Left renal pelvis (tissue), 4 donors: ENCODE data around the gene HTR3E. TPM values are rescaled to one million over a fixed set of nuclear protein-coding genes. Genes with fewer than 3 reads are reported as not detected.
"Not testable (repeated sequence)": the region's sequence is repeated elsewhere in the genome, so short reads cannot be mapped to it uniquely, and the experiment has no call there.

Source experiments
- DNase-seq, 4 donors: peaks; one replicate each; pipeline ENCODE4 v3.0.0-alpha.2; 2013; ENCODE audit warnings: low read depth in 4 of 4, low spot score in 3 of 4
- polyA plus RNA-seq, 4 donors: library from polyadenylated mRNA; unstranded; fragments of 120-200 nt; gene quantifications; one replicate each; pipeline ENCODE4 v1.2.1, GENCODE V29; 2013; ENCODE audit not compliant: insufficient read length in 4 of 4

Gene HTR3E
- polyA plus RNA-seq, 4 donors = 0.11 TPM; not detected in 3

DNA sequence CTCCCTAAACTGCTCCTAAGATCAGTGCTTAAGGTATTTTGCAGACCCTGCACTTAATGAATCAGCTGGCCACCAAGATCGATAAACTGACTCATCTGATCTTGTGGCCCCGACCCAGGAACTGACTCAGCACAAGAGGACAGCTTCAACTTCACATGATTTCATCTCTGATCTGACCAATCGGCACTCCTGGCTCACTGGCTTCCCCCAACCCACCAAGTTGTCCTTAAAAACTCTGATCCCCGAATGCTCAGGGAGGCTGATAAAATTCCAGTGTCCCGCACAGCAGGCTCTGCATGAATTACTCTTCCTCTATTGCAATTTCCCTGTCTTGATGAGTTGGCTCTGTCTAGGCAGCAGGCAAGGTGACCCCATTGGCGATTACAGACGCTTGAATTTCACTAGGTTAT is 13.5 kb downstream of the HTR3E start:
- no peak for DNase-seq

DNA sequence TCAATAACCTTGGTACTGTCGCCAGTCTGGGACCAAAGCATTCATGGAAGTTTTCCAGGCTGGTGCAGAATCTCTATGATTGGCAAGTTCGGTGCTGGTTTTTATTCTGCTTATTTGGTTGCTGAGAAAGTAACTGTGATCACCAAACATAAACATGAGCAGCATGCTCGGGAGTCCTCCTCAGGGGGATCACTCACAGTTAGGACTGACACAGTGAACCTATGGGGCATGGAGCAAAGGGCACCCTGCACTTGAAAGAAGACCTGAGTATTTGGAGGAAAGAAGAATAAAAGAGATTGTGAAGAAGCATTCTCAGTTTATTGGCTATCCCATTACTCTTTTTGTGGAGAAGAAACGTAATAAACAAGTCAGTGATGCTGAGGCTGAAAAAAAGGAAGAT is 19.2 kb downstream of the HTR3E start:
- no peak for DNase-seq

DNA sequence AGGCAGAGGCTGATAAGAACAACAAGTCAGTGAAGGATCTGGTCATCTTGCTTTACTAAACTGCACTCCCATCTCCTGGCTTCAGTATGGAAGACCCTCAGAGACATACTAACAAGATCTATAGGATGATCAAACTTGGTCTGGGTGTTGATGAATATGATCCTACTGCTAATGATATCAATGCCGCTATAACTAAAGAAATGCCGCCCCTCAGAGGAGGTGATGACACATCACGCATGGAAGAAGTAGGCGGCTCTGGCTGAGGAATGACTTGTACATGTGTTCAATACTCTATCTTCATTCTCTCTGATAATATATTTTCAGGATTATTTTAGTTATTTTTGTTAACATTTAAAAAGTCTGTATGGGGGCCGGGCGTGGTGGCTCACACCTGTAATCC is 20.8 kb downstream of the HTR3E start:
- no peak for DNase-seq

DNA sequence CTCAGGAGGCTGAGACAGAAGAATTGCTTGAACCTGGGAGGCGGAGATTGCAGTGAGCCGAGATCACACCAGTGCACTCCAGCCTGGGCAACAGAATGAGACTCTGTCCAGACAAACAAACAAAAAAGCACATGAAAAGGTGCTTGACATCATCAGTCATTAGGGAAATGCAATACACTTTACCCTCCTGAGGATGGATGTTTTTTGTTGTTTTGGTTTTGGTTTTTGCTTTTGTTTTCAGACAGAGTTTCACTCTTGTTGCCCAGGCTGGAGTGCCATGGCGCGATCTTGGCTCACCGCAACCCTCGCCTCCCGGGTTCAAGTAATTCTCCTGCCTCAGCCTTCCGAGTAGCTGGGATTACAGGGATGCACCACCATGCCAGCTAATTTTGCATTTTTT is 24.2 kb downstream of the HTR3E start:
- DNase-seq = not testable (repeated sequence)

DNA sequence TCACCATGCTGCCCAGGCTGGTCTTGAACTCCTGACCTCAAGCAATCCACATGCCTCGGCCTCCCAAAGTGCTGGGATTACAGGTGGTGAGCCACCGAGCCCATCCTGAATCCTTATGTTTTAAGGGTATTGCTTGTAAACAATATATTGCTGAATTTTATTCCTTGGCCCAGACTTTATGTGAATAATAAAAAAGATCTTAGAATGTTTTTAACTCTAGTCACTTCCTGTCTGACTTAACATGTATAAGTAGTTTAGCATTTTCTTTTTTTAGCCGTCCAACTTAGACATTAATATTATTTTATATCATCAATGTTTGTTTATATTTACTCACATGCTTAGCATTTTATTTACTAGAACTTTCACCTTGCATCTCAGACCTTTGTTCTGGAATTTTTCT is 29.1 kb downstream of the HTR3E start:
- DNase-seq = no peak

DNA sequence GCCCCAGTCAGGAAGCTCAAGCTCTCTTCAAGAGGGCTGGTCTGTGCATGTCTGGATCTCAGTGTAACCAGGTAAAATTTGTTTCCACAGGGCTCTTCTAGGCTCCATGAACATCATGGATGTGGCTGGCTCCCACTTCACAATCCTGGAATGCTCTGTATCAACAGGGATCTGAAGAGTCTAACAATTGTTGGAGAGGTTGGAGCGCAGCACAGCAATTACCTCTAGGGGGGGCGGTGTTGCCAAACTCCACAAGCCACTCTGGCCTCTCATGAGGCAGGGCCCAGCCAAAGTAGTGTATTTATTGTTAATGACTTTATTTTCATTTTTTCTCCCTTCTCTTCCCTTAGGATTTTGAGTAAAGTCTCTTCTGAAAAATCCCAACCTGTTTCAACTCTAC is 32.1 kb downstream of the HTR3E start:
- no peak for DNase-seq

DNA sequence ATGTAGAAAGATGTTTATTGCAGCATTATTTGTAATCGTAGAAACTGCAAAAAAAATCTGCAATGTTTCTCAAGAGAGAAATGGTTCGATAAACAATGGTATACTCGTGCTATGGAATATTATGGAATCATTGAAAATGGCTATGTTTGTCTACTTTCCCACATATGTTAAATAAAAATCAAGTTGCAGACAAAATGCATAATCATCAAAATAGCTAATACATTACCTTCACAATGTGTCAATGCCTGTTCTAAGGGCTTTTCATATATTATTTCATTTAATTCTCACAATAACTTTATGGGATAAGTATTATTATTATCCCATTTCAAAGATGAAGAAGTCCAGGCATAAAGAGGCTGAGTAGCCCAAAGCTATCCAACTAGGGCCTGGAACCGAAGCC is 36.1 kb downstream of the HTR3E start:
- DNase-seq = no peak

DNA sequence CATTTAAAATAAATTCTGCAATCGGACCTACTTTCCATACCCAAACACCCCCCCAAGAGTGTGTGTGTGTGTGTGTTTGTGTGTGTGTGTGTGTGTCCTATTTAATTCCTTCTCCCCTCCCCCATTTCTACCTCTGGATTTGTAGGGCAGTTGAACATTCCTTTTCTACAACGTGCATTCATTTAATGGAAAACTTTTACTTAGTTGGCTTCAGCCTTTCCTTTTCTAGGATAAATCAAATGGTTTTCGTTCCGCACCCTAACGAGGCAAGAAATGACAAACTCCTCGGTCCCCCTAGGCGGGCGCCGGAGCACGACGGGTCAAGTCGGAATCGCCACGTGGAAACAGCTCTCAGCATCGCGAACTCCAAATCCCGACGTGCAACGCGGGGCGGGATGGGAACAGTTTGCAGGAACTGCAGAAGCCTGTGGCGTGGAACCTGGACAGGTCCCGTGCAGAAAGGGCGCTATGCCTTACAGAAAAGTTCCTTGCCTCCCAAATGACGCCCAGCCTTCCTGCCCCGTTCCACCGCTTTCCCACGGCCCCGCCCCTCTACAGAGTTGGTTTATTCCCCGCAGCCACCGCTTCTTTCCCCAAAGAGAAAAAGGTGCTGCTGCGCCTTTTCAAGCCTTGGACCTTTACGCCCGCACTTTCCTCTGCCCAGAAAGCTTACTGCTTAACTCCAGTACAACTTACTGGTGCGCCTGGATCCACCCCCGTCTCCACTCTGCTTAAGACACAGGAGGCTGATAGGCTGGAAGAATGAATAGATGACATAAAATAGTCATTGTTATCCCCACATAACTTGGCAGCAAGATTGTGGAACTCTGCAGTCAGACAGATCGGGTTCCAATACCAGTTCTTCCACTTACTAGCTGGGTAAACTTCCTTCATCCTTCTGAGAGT is 37.2 kb downstream of the HTR3E start:
- DNase-seq = peak in 2 of 4 donors; percentile 52 to 65

DNA sequence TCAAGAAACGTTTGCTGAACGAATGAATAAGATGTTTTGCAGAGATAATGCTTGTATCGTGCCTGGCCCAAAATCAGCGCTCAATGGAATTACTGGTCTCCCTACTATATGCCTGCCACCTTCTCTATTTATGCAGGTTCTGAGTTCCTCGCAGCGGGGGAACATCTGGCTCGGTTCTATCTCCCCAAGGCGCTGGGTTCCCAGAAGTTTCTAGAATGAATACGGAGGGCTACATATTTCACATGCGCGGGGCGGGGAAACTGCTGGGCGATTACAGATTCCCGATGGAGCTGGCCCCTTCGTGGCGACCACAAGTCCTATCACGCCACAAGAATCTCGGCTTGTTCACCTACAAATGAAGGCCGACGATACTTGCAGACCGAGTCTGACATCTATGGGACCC is 37.9 kb downstream of the HTR3E start:
- DNase-seq = peak in 1 of 4 donors; percentile 16

DNA sequence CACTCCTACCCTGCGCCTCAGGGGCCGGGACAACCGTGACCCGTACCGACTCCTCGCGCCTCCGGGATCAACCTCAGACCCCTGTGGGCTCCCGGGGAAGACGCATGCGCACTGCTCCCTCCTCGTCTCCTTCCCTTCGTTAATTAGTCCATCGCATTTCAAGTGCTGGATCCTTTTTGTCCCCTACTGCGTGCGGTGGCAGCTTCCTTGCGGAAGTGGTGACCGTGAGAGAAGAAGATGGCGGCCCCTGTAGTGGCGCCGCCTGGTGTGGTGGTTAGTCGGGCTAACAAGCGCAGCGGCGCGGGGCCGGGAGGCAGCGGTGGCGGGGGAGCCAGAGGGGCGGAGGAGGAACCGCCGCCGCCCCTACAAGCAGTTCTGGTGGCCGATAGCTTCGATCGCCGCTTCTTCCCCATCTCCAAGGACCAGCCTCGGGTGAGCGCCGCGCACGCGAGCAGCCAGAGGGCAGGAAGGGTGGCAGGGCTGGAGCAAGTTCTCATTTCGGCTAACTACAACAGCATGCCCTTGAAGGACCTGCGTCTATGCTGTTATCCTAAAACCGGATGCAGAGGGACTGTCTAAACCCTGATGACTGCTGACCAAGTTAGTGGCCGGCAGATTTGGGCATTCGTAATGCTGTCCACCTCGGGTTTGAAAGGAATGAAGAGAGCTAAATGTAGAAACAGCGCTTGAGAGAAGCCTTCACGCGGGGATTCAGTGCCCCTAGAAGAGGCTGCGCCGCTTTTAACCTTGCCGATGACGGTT is 38.5 kb downstream of the HTR3E start, which contains the start of gene EIF2B5:
Gene EIF2B5 (plus strand): TSS at position 210 of the 762 bp plus-strand sequence. CDS start 28 bp downstream, at position 238.
- DNase-seq = peak; percentile 85 to 89 (median 89)

DNA sequence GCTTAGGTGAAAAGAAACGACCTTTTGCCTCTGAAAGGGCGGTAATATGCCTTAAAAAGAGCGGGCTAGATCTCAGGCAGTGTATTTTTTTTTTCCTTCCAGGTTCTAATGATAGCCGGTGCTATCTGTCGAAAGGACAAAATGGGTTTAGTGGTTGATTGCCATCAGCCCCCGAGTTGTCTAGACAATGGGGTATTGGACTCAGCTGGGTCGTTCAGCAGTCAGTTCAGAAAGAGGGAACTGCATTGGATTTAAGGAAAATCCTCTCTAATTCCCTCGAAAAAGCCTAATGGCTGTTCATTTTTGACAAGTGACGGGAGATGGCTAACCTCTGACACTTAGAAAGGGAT is 39.0 kb downstream of the HTR3E start:
- DNase-seq = no peak

DNA sequence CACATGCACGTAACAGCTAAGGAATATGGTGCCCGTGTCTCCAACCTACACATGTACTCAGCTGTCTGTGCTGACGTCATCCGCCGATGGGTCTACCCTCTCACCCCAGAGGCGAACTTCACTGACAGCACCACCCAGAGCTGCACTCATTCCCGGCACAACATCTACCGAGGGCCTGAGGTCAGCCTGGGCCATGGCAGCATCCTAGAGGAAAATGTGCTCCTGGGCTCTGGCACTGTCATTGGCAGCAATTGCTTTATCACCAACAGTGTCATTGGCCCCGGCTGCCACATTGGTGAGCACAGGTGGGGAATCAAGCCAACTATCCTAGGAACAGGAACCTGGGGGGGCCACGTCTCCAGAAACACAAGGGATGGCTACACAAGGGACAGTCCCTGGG is 43.6 kb downstream of the HTR3E start:
- no peak for DNase-seq

DNA sequence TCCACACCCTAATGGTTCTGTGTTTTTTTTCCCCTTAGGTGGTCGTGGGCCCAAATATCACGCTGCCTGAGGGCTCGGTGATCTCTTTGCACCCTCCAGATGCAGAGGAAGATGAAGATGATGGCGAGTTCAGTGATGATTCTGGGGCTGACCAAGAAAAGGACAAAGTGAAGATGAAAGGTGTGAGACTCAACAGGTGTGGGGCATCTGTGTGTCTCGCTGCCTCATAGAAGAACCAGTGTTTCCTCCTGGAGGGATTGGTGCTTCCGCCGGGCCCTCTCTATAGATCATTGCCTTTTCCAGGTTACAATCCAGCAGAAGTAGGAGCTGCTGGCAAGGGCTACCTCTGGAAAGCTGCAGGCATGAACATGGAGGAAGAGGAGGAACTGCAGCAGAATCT is 45.3 kb downstream of the HTR3E start:
- DNase-seq = no peak

DNA sequence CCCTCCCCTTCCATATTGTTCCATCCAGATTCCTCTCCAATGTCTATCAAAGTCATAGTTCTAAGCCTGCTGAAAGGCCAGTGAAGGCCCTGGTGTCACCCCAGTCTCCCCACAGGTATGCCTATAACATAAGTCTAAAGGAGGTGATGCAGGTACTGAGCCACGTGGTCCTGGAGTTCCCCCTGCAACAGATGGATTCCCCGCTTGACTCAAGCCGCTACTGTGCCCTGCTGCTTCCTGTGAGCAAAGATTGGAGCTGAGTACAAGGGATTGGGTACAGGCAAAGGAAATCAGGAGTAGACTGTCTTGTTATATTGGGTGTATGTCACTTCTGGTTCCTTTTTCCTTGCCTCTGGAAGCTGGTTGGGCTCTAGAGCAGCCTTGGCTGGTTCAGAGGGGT is 46.5 kb downstream of the HTR3E start:
- DNase-seq = no peak

DNA sequence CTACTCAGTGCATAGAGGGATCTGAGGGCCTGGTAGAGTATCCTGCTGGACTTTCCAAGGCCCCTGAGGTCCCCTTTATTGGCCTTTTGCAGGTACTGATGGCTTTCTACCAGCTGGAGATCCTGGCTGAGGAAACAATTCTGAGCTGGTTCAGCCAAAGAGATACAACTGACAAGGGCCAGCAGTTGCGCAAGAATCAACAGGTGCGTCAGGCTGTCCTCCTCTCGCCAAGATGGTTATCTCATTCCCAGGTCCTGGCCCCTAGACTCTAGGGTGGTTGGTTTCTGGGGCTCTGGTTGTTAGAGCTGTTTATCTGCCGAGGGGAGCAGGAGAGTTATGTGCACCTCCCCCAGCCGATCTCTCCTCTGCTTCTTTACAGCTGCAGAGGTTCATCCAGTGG is 47.6 kb downstream of the HTR3E start:
- DNase-seq = no peak

DNA sequence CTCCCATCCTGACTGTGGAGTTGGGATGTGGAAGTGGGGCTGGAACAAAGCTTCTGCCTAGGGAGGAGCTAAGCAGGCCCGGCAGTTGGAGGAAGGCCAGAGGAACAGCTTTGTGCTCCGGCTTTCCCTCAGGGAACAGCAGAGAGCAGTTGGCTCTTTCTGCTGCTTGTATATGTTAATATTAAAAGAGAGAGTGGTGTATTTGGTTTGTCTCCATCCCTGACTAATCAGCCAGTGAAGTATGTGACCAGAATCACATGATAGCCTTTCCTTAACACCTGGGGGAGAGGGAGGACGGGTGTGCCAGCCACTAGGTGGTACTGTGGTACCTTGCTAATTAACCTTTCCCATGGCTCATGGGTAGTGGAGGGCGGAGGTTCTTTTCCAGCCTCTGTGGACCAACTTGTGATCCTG is 48.3 kb downstream of the HTR3E start:
- DNase-seq = peak in 1 of 4 donors; percentile 37

DNA sequence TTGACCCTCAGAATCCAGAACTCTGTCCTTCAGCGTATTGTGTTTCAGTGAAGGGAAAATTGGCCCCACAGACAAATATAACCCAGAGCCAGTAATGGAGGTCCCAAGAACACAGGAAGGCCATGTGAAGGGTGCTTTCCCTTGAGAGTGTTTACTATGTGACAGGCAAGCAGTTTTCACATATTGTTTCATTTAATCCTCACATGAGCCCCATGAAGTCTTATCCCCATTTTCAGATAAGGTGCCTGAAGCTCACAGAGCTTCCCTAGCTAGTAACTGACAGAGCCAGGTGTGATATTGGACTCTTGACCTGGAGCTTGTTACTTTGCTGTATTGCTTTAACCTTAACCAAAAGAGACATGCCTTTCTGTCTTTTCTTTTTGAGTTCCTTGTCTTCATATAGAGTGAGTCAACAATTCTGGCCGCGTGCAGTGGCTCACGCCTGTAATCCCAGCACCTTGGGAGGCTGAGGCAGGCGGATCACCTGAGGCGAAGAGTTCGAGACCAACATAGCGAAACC is 48.9 kb downstream of the HTR3E start:
- no peak for DNase-seq

DNA sequence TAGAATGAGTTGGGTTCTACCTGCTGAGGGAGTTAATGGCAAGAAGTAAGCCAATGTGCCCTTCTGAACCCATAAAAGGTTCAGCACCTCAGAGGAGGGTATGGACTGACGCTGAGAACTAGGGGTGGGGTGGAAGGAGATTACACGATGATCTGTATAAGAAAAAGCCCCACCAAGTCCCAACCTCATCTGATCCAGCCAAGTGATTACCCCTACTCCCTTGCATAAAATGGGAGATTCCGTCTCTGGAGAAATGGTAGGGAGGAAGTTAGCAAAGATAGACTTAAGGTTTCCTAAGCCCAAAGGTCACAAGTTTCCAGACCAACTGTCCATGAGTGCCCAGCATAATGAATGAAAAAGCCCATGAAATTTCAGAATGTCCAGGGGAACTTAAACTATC is 51.2 kb downstream of the HTR3E start:
- DNase-seq = no peak

DNA sequence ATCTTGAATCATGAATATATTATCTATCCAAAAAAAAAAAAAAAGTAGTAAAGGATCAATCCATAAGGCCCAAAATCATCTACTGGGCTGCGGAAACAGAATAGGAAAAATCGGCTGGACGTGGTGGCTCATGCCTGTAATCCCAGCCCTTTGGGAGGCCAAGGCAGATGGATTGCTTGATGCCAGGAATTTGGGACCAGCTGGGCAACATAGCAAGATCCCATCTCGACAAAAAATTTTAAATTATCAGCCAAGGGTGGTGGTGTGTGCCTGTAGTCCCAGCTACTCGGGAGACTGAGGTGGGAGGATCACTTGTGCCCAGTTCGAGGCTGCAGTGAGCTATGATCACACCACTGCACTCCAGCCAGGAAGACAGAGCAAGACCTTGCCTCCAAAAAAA is 52.3 kb downstream of the HTR3E start:
- DNase-seq = no peak

DNA sequence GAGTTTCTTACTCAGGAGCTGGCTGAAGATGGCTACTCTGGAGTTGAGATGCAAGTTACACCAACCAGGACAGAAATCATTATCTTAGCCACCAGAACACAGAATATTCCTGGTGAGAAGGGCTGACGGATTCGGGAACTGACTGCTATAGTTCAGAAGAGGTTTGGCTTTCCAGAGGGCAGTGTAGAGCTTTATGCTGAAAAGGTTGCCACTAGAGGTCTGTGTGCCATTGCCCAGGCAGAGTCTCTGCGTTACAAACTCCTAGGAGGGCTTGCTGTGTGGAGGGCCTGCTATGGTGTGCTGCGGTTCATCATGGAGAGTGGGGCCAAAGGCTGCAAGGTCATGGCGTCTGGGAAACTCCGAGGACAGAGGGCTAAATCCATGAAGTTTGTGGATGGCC is 52.9 kb downstream of the HTR3E start:
- not testable (repeated sequence) for DNase-seq

DNA sequence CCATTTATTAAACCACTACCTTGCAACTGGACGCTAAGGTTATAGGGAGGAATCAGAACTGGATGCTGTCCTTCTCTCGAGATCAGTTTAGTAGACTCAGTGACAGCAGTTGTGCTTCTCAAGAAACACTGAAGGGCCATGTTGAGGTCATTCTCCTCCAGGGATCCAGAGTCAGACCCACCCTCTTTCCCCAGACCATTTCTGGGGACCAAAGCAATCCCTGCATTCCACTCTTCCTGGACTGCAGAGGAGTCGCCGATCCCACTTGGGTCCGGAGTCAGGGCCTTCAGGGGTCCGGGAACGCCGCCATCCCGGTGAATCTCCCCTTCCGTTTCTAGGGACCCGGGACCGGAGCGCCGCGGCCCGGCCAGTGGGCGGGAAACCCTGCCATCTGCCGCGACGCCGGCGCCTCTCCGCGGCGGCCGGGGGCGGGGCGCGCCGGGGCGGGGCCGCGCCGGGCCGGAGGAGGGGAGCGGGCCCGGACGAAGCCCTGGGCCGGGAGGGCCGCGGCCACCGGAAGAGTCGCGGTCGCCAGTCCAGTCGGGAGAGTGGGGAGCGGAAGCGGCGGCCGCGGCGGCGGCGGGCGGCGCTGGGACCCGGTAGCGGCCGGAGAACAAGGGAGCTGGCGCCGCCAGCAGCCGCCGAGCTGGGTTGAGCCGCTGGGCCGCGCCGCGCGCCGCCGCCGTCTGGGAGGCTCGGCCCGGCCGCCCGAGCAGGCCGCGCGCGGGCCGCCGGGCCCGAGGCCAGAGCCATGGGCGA is 58.2 kb downstream of the HTR3E start, which contains the start of gene DVL3:
Gene DVL3 (plus strand): TSS at position 493 of the 759 bp plus-strand sequence. CDS start 259 bp downstream, at position 752.
- no peak for DNase-seq
